Natural killer cell (primary cell): ENCODE data around the gene SLC1A7. TPM values are rescaled to one million over a fixed set of nuclear protein-coding genes. Genes with fewer than 3 reads are reported as not detected.

Experiments used
- ATAC-seq, 3 donors: fragments of 150-1000 bp in 2 of 3; fragments of 200-7000 bp in 1 of 3; cut with Tn5 transposase; 1 replicate in 1 of 3; 2 replicates in 2 of 3; pipeline ENCODE4 v1.10.0; 2021; ENCODE audit warnings: mild to moderate bottlenecking in 2 of 3, moderate library complexity in 2 of 3
- DNase-seq, 2 donors: peaks; one replicate each; pipeline versions ENCODE4 v3.0.0 to v3.0.0-alpha.2; 2013 to 2021; ENCODE audit warnings: mixed read lengths in 1 of 2
- H3K27ac ChIP-seq: one replicate; pipeline ENCODE4 v1.5.1; 2013; ENCODE audit warnings: mild to moderate bottlenecking, low read length
- H3K27me3 ChIP-seq: one replicate; pipeline ENCODE4 v1.6.1; 2013; ENCODE audit warnings: low read length; ENCODE audit not compliant: control insufficient read depth, insufficient read depth
- H3K36me3 ChIP-seq: one replicate; pipeline ENCODE4 v1.6.1; 2013; ENCODE audit warnings: low read length; ENCODE audit not compliant: control insufficient read depth, insufficient read depth
- H3K4me1 ChIP-seq: one replicate; pipeline ENCODE4 v1.6.1; 2013; ENCODE audit warnings: low read length; ENCODE audit not compliant: control insufficient read depth, insufficient read depth
- H3K4me3 ChIP-seq: one replicate; pipeline ENCODE4 v1.5.1; 2013; ENCODE audit warnings: low read length
- H3K9me3 ChIP-seq: one replicate; pipeline ENCODE4 v1.6.1; 2013; ENCODE audit warnings: low read length; ENCODE audit not compliant: control insufficient read depth, insufficient read depth
- H3K27ac Mint-ChIP-seq, 2 donors: one replicate each; pipeline ENCODE4 v1.8.0; 2022; ENCODE audit warnings: mild to moderate bottlenecking in 2 of 2, mixed read lengths in 2 of 2, moderate library complexity in 1 of 2
- H3K27me3 Mint-ChIP-seq, 2 donors: one replicate each; pipeline ENCODE4 v1.8.0; 2022; ENCODE audit warnings: low read depth in 2 of 2, mixed read lengths in 2 of 2
- H3K36me3 Mint-ChIP-seq: one replicate; pipeline ENCODE4 v1.8.0; 2022; ENCODE audit warnings: mixed read lengths
- H3K4me1 Mint-ChIP-seq, 2 donors: one replicate each; pipeline ENCODE4 v1.8.0; 2022; ENCODE audit warnings: mixed read lengths in 2 of 2
- H3K4me3 Mint-ChIP-seq: one replicate; pipeline ENCODE4 v1.8.0; 2022; ENCODE audit warnings: mild to moderate bottlenecking, moderate library complexity, mixed read lengths
- H3K9me3 Mint-ChIP-seq, 2 donors: one replicate each; pipeline ENCODE4 v1.8.0; 2022; ENCODE audit warnings: mixed read lengths in 2 of 2
- CTCF ChIP-seq: fragments of 200-600 bp; IDR thresholded peaks from one replicate; pipeline ENCODE4 v1.8.0; 2022; ENCODE audit warnings: antibody characterized with exemption
- WGBS: methylation state at CpG from one replicate; pipeline ENCODE4 v1.1.7; 2013; ENCODE audit warnings: missing lambda C conversion rate; ENCODE audit not compliant: insufficient coverage; 5-methylcytosine and 5-hydroxymethylcytosine counted together
- intact Hi-C: fragments of 100-400 bp; cut with micrococcal nuclease; formaldehyde crosslinking; loops from one replicate; pipeline ENCODE4 v1.14.2; 2022
- total RNA-seq, 4 donors: library from RNA; stranded (reverse); fragments of 120-200 nt in 1 of 4; gene quantifications; one replicate each; pipeline versions ENCODE4 v1.2.3 to v1.2.4, GENCODE V29; 2013 to 2022

The SLC1A7 gene
- total RNA-seq, 3 donors from 2014 or later (not counting 1 experiment from before 2014, with no cell fraction given) = 16.0 to 23.9 (median 20.5) TPM

- Histone ChIP-seq H3K27ac (no peak overlapping the region), H3K4me1 (no peaks in the 10 kb centered on the region), H3K36me3 (no peaks in the 10 kb centered on the region), H3K9me3 (no peaks in the 10 kb centered on the region), H3K27me3 (no peaks in the 10 kb centered on the region), H3K4me3 (no peak overlapping the region)
- DNase-seq (no peak), ATAC-seq (no peak)
- intact Hi-C loops = no loop called here
- H3K4me3 Mint-ChIP-seq = no peak overlapping the region
- H3K9me3 Mint-ChIP-seq = no peaks in the 10 kb centered on the region
- TF ChIP-seq CTCF = no peak
- H3K27me3 Mint-ChIP-seq = no peaks in the 10 kb centered on the region
- H3K36me3 Mint-ChIP-seq = no peaks in the 10 kb centered on the region
- no peak overlapping the region for H3K27ac Mint-ChIP-seq
- WGBS = 74% methylated on average over 3 of the region's 4 CpGs
- H3K4me1 Mint-ChIP-seq = no peaks in the 10 kb centered on the region
These were observed 4.7 kb upstream of the SLC1A7 start for GRCh38 chr1:53147174-53147573.

GRCh38 chr1:53145942-53146708 lies 3.7 kb upstream of the SLC1A7 start:
- Mint-ChIP-seq H3K4me1 (no peaks in the 10 kb centered on the region), H3K27me3 (no peaks in the 10 kb centered on the region), H3K36me3 (no peaks in the 10 kb centered on the region), H3K9me3 (no peaks in the 10 kb centered on the region), H3K27ac (no peak overlapping the region), H3K4me3 (no peak overlapping the region)
- no peak for TF ChIP-seq CTCF
- WGBS = 85% methylated on average over 24 of the region's 24 CpGs
- DNase-seq = no peak
- no peaks in the 10 kb centered on the region for H3K36me3 ChIP-seq
- H3K4me1 ChIP-seq = no peaks in the 10 kb centered on the region
- H3K27ac ChIP-seq = no peak overlapping the region
- ATAC-seq = no peak
- intact Hi-C loops = no loop called here
- no peak overlapping the region for H3K4me3 ChIP-seq
- H3K27me3 ChIP-seq = no peaks in the 10 kb centered on the region
- H3K9me3 ChIP-seq = no peaks in the 10 kb centered on the region

- no peaks in the 10 kb centered on the region for H3K4me1 ChIP-seq
- Mint-ChIP-seq H3K27me3 (no peaks in the 10 kb centered on the region), H3K9me3 (no peaks in the 10 kb centered on the region), H3K36me3 (no peaks in the 10 kb centered on the region), H3K27ac (no peak overlapping the region), H3K4me3 (no peak overlapping the region), H3K4me1 (no peaks in the 10 kb centered on the region)
- no peak for TF ChIP-seq CTCF
- 88% methylated on average over 5 of the region's 5 CpGs for WGBS
- H3K36me3 ChIP-seq = no peaks in the 10 kb centered on the region
- H3K9me3 ChIP-seq = no peaks in the 10 kb centered on the region
- intact Hi-C loops = no loop called here
- H3K27me3 ChIP-seq = no peaks in the 10 kb centered on the region
- H3K4me3 ChIP-seq = no peak overlapping the region
- DNase-seq = no peak
- ATAC-seq = no peak
- H3K27ac ChIP-seq = no peak overlapping the region
These were observed 3.1 kb upstream of the SLC1A7 start for GRCh38 chr1:53145619-53145941.

- H3K4me1 ChIP-seq = no peaks in the 10 kb centered on the region
- no peaks in the 10 kb centered on the region for H3K36me3 ChIP-seq
- intact Hi-C loops = no loop called here
- 92% methylated on average over 11 of the region's 11 CpGs for WGBS
- no peak overlapping the region for H3K4me3 Mint-ChIP-seq
- no peaks in the 10 kb centered on the region for H3K27me3 ChIP-seq
- no peak overlapping the region for H3K4me3 ChIP-seq
- H3K36me3 Mint-ChIP-seq = no peaks in the 10 kb centered on the region
- no peaks in the 10 kb centered on the region for H3K9me3 ChIP-seq
- ATAC-seq (no peak), DNase-seq (no peak)
- no peak for TF ChIP-seq CTCF
- no peaks in the 10 kb centered on the region for H3K4me1 Mint-ChIP-seq
- no peaks in the 10 kb centered on the region for H3K27me3 Mint-ChIP-seq
- no peak overlapping the region for H3K27ac ChIP-seq
- no peaks in the 10 kb centered on the region for H3K9me3 Mint-ChIP-seq
- no peak overlapping the region for H3K27ac Mint-ChIP-seq
These were observed 2.7 kb upstream of the SLC1A7 start for GRCh38 chr1:53145051-53145600.
